Adrenal gland (tissue), 12 donors: ENCODE measurements around the gene SYNE2. TPM values are rescaled to one million over a fixed set of nuclear protein-coding genes. Genes with fewer than 3 reads are reported as not detected.

ENCODE experiments used
- DNase-seq, 7 donors: peaks; one replicate each; pipeline ENCODE4 v3.0.0-alpha.2; 2019 to 2020
- H3K27ac ChIP-seq, 5 donors: fragments of 200-600 bp; sonication (generic) in 4 of 5; 1 replicate in 3 of 5; 2 replicates in 2 of 5; pipeline versions ENCODE4 v1.5.1 to v1.8.0; 2016 to 2020; ENCODE audit warnings: mild to moderate bottlenecking in 1 of 5
- H3K27me3 ChIP-seq: fragments of 200-600 bp; 2 replicates; pipeline ENCODE4 v1.8.0; 2021
- H3K36me3 ChIP-seq, 2 donors: fragments of 200-600 bp; replicated peaks in 1 of 2; 1 replicate in 1 of 2; 2 replicates in 1 of 2; pipeline versions ENCODE4 v1.5.1 to v1.8.0; 2018 to 2022
- H3K4me1 ChIP-seq, 2 donors: fragments of 200-600 bp; replicated peaks in 1 of 2; 1 replicate in 1 of 2; 2 replicates in 1 of 2; pipeline versions ENCODE4 v1.5.1 to v1.8.0; 2018 to 2021
- H3K4me3 ChIP-seq, 4 donors: fragments of 200-600 bp; sonication (generic) in 3 of 4; one replicate each; pipeline ENCODE4 v1.5.1; 2016 to 2018
- H3K9me3 ChIP-seq, 3 donors: fragments of 200-600 bp; sonication (generic) in 1 of 3; replicated peaks in 1 of 3; 1 replicate in 2 of 3; 2 replicates in 1 of 3; pipeline versions ENCODE4 v1.5.1 to v1.8.0; 2016 to 2021
- POLR2A ChIP-seq, 2 donors: fragments of 450-650 bp; IDR thresholded peaks; one replicate each; pipeline ENCODE4 v1.6.1; 2017; ENCODE audit warnings: antibody characterized with exemption in 2 of 2, mild to moderate bottlenecking in 2 of 2, moderate library complexity in 1 of 2
- WGBS, 4 donors: extraction: QIAGEN DNeasy Blood & Tissue Kit in 2 of 4; methylation state at CpG; one replicate each; pipeline versions ENCODE4 v1.1.5 to v1.1.7; 2013 to 2017; 5-methylcytosine and 5-hydroxymethylcytosine counted together
- intact Hi-C, 2 donors: fragments of 100-400 bp; cut with DNase I; formaldehyde crosslinking; loops; one replicate each; pipeline versions ENCODE4 v1.14.1 to v1.15.0; 2022 to 2023
- polyA plus RNA-seq, 3 donors: library from polyadenylated mRNA; stranded (reverse); fragments of 200-250 nt in 2 of 3; fragments of 350-450 nt in 1 of 3; fragmentation: Illumina TruSeq in 1 of 3; extraction: RNeasy Lipid Tissue Mini Kit (QIAGEN cat#74804) in 1 of 3; gene quantifications; one replicate each; pipeline ENCODE4 v1.2.3, GENCODE V29; 2013 to 2014
- total RNA-seq, 9 donors: library from RNA; depleted of rRNA in 4 of 9; stranded (reverse); fragments of >200 nt in 4 of 9; fragments of 120-200 nt in 1 of 9; fragmentation: NEBNext Ultra II Directional in 1 of 9; extraction: Animal tissue kit (Norgen Biotek cat#: 25700) in 1 of 9; gene quantifications; one replicate each; pipeline versions ENCODE4 v1.1.0 to v1.2.4, GENCODE V29; 2013 to 2023
- TF ChIP-seq, protein P1 (sequence below), 6 experiments: fragments of 450-650 bp in 4 of 6; fragments of 200-600 bp in 2 of 6; sonication (generic) in 1 of 6; IDR thresholded peaks; 1 replicate in 5 of 6; 2 replicates in 1 of 6; pipeline versions ENCODE4 v1.5.1 to v1.8.0; 2016 to 2021; ENCODE audit warnings: antibody characterized with exemption in 6 of 6, mild to moderate bottlenecking in 2 of 6, moderate library complexity in 1 of 6
- donor health status: healthy with polysubstance abuse.
- donor health status: Bipolar disorder and iron deficiency.
- donor health status: DM: yes; HTN: yes; CAD: no.
- donor health status: DM: no; HTN: no; CAD: no.
- donor health status: DM: no; HTN: no; CAD: no.
- donor health status: DM: yes; HTN: yes; CAD: no.

Gene SYNE2
- total and polyA plus RNA-seq, 12 donors, result 21.4 to 140 (median 56.1) TPM

DNA sequence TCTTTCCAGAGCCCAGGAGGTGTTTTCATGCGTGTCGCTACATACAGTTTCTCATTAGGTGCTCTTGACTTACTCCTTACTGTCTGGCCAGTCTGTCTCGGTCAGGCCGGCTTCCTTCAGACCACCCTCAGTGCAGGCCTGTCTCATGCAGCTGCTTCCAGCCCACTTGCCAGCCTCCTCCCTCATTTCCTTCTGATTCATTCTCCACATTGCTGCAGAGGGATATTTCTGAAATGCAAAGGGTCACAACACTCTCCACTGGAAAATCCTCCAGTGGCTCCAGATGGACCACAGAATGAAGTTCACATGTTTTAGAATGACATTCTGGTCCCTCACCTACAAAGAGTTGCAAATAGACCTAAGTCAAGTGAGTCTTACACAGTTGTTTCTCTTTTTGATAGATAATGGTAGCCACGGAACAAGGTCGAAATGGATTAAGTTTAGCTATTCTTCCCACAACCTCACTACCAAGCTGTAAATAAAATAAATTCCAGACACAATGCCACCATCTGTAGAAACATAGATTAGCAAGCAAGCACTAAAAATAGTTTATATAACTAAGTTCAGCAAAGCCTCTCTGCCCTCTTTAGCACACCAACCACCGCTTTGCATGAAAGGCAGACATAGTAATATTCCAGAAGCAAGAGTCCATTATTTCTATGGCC lies 294.5 kb downstream of the SYNE2 start:
- no peak for TF ChIP-seq POLR2A (IDR thresholded peaks at IDR 0.05)
- TF ChIP-seq, protein P1, sequence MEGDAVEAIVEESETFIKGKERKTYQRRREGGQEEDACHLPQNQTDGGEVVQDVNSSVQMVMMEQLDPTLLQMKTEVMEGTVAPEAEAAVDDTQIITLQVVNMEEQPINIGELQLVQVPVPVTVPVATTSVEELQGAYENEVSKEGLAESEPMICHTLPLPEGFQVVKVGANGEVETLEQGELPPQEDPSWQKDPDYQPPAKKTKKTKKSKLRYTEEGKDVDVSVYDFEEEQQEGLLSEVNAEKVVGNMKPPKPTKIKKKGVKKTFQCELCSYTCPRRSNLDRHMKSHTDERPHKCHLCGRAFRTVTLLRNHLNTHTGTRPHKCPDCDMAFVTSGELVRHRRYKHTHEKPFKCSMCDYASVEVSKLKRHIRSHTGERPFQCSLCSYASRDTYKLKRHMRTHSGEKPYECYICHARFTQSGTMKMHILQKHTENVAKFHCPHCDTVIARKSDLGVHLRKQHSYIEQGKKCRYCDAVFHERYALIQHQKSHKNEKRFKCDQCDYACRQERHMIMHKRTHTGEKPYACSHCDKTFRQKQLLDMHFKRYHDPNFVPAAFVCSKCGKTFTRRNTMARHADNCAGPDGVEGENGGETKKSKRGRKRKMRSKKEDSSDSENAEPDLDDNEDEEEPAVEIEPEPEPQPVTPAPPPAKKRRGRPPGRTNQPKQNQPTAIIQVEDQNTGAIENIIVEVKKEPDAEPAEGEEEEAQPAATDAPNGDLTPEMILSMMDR (IDR thresholded peaks at IDR 0.05), result no peak
- intact Hi-C loops, result loop anchor here in 1 of 2 donors (10.0 kb wide), 2 partner anchors 48 to 148 kb away; partner anchors contain the start of gene ESR2
- no peak overlapping the region for H3K27ac ChIP-seq

DNA sequence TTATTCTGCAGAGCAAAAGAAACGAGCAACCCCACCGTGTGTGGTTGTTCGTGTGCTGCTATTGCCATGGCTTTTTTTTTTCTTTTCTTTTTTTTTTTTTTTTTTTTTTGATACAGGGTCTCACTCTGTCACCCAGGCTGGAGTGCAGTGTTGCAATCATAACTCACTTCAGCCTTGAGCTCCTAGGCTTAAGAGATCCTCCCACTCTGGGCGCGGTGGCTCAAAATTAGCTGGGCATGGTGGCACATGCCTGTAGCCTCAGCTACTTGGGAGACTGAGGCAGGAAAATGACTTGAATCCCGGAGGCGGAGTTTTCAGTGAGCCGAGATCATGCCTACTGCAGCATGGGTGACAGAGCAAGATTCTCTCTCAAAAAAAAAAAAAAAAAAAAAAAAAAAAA lies 297.1 kb downstream of the SYNE2 start:
- H3K4me1 ChIP-seq, result no peaks in the 10 kb centered on the region
- H3K27me3 ChIP-seq, result no peaks in the 10 kb centered on the region
- WGBS, 4 donors, result 59 to 64% (median 62%) methylated on average over 8 of the region's 8 CpGs
- TF ChIP-seq POLR2A (IDR thresholded peaks at IDR 0.05), result no peak
- TF ChIP-seq, protein P1 (IDR thresholded peaks at IDR 0.05), result no peak
- peak; percentile 20 to 61 (median 49) for DNase-seq
- intact Hi-C loops, result loop anchor here in 1 of 2 donors (10.0 kb wide), 2 partner anchors 45 to 145 kb away; partner anchors contain the start of gene ESR2
- no peak overlapping the region for H3K27ac ChIP-seq
- no peaks in the 10 kb centered on the region for H3K36me3 ChIP-seq
- no peak overlapping the region for H3K4me3 ChIP-seq
- H3K9me3 ChIP-seq, result no peaks in the 10 kb centered on the region

More for the DNA sequence above, 294.5 kb downstream of the SYNE2 start:
- Histone ChIP-seq H3K9me3 (no peaks in the 10 kb centered on the region), H3K4me1 (no peaks in the 10 kb centered on the region), H3K27me3 (no peaks in the 10 kb centered on the region), H3K4me3 (no peak overlapping the region), H3K36me3 (peaks cover 0 to 5% of the 10 kb centered on the region in 2 donors)
- 80 to 90% (median 87%) methylated on average over 7 of the region's 7 CpGs for WGBS, 4 donors
- DNase-seq, result no peak

DNA sequence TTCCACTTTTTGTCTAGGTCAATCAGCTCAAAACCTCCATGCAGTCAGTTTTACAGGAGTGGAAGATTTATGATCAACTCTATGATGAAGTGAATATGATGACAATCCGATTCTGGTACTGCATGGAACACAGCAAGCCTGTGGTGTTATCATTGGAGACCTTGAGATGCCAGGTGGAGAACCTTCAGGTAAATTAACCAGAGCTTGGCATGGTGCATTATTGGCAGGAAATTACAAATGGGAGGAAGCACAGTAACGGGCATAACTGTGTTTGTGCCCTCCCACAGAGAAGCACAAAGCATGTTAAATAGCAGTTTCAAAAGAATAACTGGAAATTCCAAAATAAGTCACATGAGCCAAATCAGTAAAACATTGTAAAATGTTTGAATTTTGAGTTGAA lies 305.8 kb downstream of the SYNE2 start:
- no peak overlapping the region for H3K4me3 ChIP-seq
- WGBS, 4 donors, result 82 to 98% (median 89%) methylated on average over 2 of the region's 2 CpGs
- no peak overlapping the region for H3K27ac ChIP-seq
- H3K36me3 ChIP-seq, result no peaks in the 10 kb centered on the region
- no peak for TF ChIP-seq POLR2A (IDR thresholded peaks at IDR 0.05)
- TF ChIP-seq, protein P1 (IDR thresholded peaks at IDR 0.05), result no peak
- H3K27me3 ChIP-seq, result no peaks in the 10 kb centered on the region
- intact Hi-C loops, result no loop called here
- H3K4me1 ChIP-seq, result no peaks in the 10 kb centered on the region
- DNase-seq, result no peak
- H3K9me3 ChIP-seq, result no peaks in the 10 kb centered on the region

DNA sequence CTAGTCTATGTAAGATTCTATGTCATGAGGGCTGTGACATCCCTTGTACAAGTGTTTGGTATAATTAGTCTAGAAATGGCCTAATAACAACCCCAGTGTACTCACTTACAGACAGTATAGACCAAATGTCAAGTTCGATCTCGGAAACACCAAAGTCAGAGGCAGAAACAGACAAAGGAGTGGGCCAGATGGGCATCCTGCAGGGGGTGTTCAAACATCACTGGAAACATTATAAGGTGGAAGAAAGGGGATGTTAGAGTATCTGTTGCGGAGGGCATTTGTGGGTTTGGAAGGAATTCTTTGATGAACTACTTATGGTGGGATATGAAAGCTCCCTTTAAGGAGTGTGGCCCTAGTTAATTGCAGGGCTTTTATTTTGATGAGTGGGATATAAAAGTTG lies 306.8 kb downstream of the SYNE2 start:
- Histone ChIP-seq H3K27me3 (no peaks in the 10 kb centered on the region), H3K4me3 (no peak overlapping the region), H3K27ac (no peak overlapping the region), H3K9me3 (no peaks in the 10 kb centered on the region), H3K36me3 (no peaks in the 10 kb centered on the region), H3K4me1 (no peaks in the 10 kb centered on the region)
- 92 to 99% (median 94%) methylated on average over 3 of the region's 3 CpGs for WGBS, 4 donors
- TF ChIP-seq POLR2A (IDR thresholded peaks at IDR 0.05), result no peak
- TF ChIP-seq, protein P1 (IDR thresholded peaks at IDR 0.05), result peak in 4 of 6 experiments; percentile 16 to 25 (median 19)
- DNase-seq, result no peak
- intact Hi-C loops, result no loop called here
